WERI-Rb-1 (cell line): ENCODE results near the gene ACSL5.
"Not testable (repeated sequence)": the region's sequence is repeated elsewhere in the genome, so short reads cannot be mapped to it uniquely, and the experiment has no call there.

Experiments used
- DNase-seq: peaks from one replicate; pipeline ENCODE4 v3.0.0-alpha.2; 2020
- H3K27ac ChIP-seq: fragments of 250-450 bp; sonication (Bioruptor Pico); 2 replicates; pipeline ENCODE4 v1.5.1; 2020; ENCODE audit warnings: mild to moderate bottlenecking, moderate library complexity
- H3K27me3 ChIP-seq: fragments of 250-450 bp; sonication (Bioruptor Pico); 2 replicates; pipeline ENCODE4 v1.5.1; 2021; ENCODE audit warnings: mild to moderate bottlenecking, low read depth, moderate library complexity; ENCODE audit not compliant: insufficient read depth, severe bottlenecking
- H3K36me3 ChIP-seq: fragments of 250-450 bp; sonication (Bioruptor Pico); 2 replicates; pipeline ENCODE4 v1.5.1; 2020; ENCODE audit warnings: mild to moderate bottlenecking, moderate library complexity
- H3K4me3 ChIP-seq: 2 replicates; pipeline ENCODE4 v1.5.1; 2011; ENCODE audit warnings: low read depth, mild to moderate bottlenecking, control low read depth, low read length
- H3K9me3 ChIP-seq: fragments of 250-450 bp; sonication (Bioruptor Pico); 2 replicates; pipeline ENCODE4 v1.5.1; 2021; ENCODE audit warnings: mild to moderate bottlenecking, moderate library complexity; ENCODE audit not compliant: severe bottlenecking
- CTCF ChIP-seq: IDR thresholded peaks from 2 replicates; pipeline ENCODE4 v1.5.1; 2011; ENCODE audit warnings: low read depth, mild to moderate bottlenecking, control low read depth, inconsistent platforms, low read length

ACSL5 gene

GRCh38 chr10:112460366-112460765 is 86.5 kb downstream of the ACSL5 start:
- TF ChIP-seq CTCF, result no peak
- Histone ChIP-seq H3K4me3 (no peak overlapping the region), H3K36me3 (peaks cover 20% of the 10 kb centered on the region), H3K27me3 (no peaks in the 10 kb centered on the region), H3K9me3 (no peaks in the 10 kb centered on the region), H3K27ac (no peak overlapping the region)
- no peak for DNase-seq

GRCh38 chr10:112461029-112461887 is 87.3 kb downstream of the ACSL5 start:
- H3K4me3 ChIP-seq, result no peak overlapping the region
- no peak for TF ChIP-seq CTCF
- no peak overlapping the region for H3K27ac ChIP-seq
- no peaks in the 10 kb centered on the region for H3K9me3 ChIP-seq
- peaks cover 22% of the 10 kb centered on the region for H3K36me3 ChIP-seq
- no peaks in the 10 kb centered on the region for H3K27me3 ChIP-seq
- DNase-seq, result no peak

GRCh38 chr10:112464074-112464473 is 90.2 kb downstream of the ACSL5 start:
- not testable (repeated sequence) for H3K27ac ChIP-seq, H3K4me3 ChIP-seq, DNase-seq, H3K27me3 ChIP-seq, H3K9me3 ChIP-seq
- H3K36me3 ChIP-seq, result peaks cover 22% of the 10 kb centered on the region

- no peak for DNase-seq
- no peak overlapping the region for H3K4me3 ChIP-seq
- no peaks in the 10 kb centered on the region for H3K27me3 ChIP-seq
- H3K36me3 ChIP-seq, result peaks cover 22% of the 10 kb centered on the region
- no peak overlapping the region for H3K27ac ChIP-seq
- TF ChIP-seq CTCF, result no peak
- H3K9me3 ChIP-seq, result no peaks in the 10 kb centered on the region
These were observed 91.5 kb downstream of the ACSL5 start for GRCh38 chr10:112465299-112465883.

- no peaks in the 10 kb centered on the region for H3K9me3 ChIP-seq
- no peak for TF ChIP-seq CTCF
- H3K4me3 ChIP-seq, result no peak overlapping the region
- no peak for DNase-seq
- H3K36me3 ChIP-seq, result peaks cover 20% of the 10 kb centered on the region
- H3K27ac ChIP-seq, result no peak overlapping the region
- H3K27me3 ChIP-seq, result no peaks in the 10 kb centered on the region
These were observed 92.9 kb downstream of the ACSL5 start for GRCh38 chr10:112466802-112467201.

GRCh38 chr10:112467541-112468075 is 93.7 kb downstream of the ACSL5 start:
- Histone ChIP-seq H3K27ac (no peak overlapping the region), H3K4me3 (no peak overlapping the region), H3K36me3 (peaks cover 20% of the 10 kb centered on the region), H3K27me3 (no peaks in the 10 kb centered on the region), H3K9me3 (no peaks in the 10 kb centered on the region)
- no peak for TF ChIP-seq CTCF
- DNase-seq, result no peak
